Endothelial cell of umbilical vein (primary cell): ENCODE measurements around the gene HRH3. TPM values are rescaled to one million over a fixed set of nuclear protein-coding genes. Genes with fewer than 3 reads are reported as not detected.

ENCODE experiments used
- BruUV-seq: library from RNA; stranded (reverse); fragments of 400-500 nt; replicated peaks from 2 replicates; lab custom pipeline; 2021; lab: Mats Ljungman, UMichigan
- CTCF ChIA-PET: fragments of 300-600, 350-600 bp; sonication (Branson Sonifier 250); formaldehyde crosslinking; loops from one replicate; lab custom pipeline; 2021; ENCODE audit warnings: antibody characterized with exemption, inconsistent platforms; lab: Charles Lee
- POLR2A ChIA-PET: fragments of 300-600, 350-600 bp; sonication (Branson Sonifier 250); formaldehyde crosslinking; loops from one replicate; lab custom pipeline; 2021; ENCODE audit warnings: antibody characterized with exemption, inconsistent platforms; lab: Charles Lee
- DNase-seq: peaks from one replicate; pipeline ENCODE4 v3.0.0-alpha.2; 2011; ENCODE audit warnings: low read depth, low spot score
- FAIRE-seq: peaks from 2 replicates; lab custom pipeline; 2011; peaks lifted over from hg19 to GRCh38; lab: Jason Lieb, UNC
- H2AFZ ChIP-seq: 2 replicates; pipeline ENCODE4 v1.6.0; 2012; ENCODE audit warnings: low read depth, low read length, control low read depth, inconsistent platforms
- H3K27ac ChIP-seq: 2 replicates; pipeline ENCODE4 v1.5.1; 2011; ENCODE audit warnings: low read depth, mild to moderate bottlenecking, control low read depth, low read length, moderate library complexity; ENCODE audit not compliant: insufficient read depth
- H3K27me3 ChIP-seq, 2 experiments: 2 replicates each; pipeline versions ENCODE4 v1.6.0 to v1.6.1; 2011; ENCODE audit warnings: low read length in 2 of 2, mixed read lengths in 1 of 2; ENCODE audit not compliant: control insufficient read depth in 2 of 2, insufficient read depth in 2 of 2
- H3K36me3 ChIP-seq, 2 experiments: 2 replicates in 1 of 2; 3 replicates in 1 of 2; pipeline ENCODE4 v1.5.1; 2011; ENCODE audit warnings: low read length in 2 of 2, mild to moderate bottlenecking in 1 of 2, moderate library complexity in 1 of 2; ENCODE audit not compliant: control insufficient read depth in 2 of 2, insufficient read depth in 2 of 2; ENCODE audit errors: extremely low read depth in 1 of 2
- H3K4me1 ChIP-seq: 3 replicates; pipeline ENCODE4 v1.5.1; 2011; ENCODE audit warnings: mild to moderate bottlenecking, low read length; ENCODE audit not compliant: control insufficient read depth, insufficient read depth; ENCODE audit errors: extremely low read depth
- H3K4me2 ChIP-seq: 2 replicates; pipeline ENCODE4 v1.6.1; 2011; ENCODE audit warnings: low read length, control low read depth, mixed read lengths; ENCODE audit not compliant: insufficient read depth
- H3K4me3 ChIP-seq, 3 experiments: fragments of 200-600 bp in 1 of 3; sonication (generic), shearing (Covaris generic) in 1 of 3; replicated peaks in 1 of 3; 2 replicates each; pipeline ENCODE4 v1.5.1; 2011 to 2016; ENCODE audit warnings: control low read depth in 3 of 3, low read length in 3 of 3, mild to moderate bottlenecking in 2 of 3, inconsistent platforms in 1 of 3, low read depth in 1 of 3, moderate library complexity in 1 of 3; ENCODE audit not compliant: insufficient read depth in 1 of 3
- H3K79me2 ChIP-seq: 2 replicates; pipeline ENCODE4 v1.6.0; 2012; ENCODE audit warnings: low read length, inconsistent platforms; ENCODE audit not compliant: control insufficient read depth, insufficient read depth
- H3K9ac ChIP-seq: replicated peaks from 2 replicates; pipeline ENCODE3; 2011; ENCODE audit warnings: low read length, control low read depth; ENCODE audit not compliant: insufficient read depth; ENCODE audit errors: extremely low read depth
- H3K9me1 ChIP-seq: replicated peaks from 3 replicates; pipeline ENCODE4 v1.6.0; 2011; ENCODE audit warnings: mild to moderate bottlenecking, low read length; ENCODE audit not compliant: control insufficient read depth, insufficient read depth; ENCODE audit errors: extremely low read depth
- H3K9me3 ChIP-seq: replicated peaks from 2 replicates; pipeline ENCODE4 v1.5.1; 2012; ENCODE audit warnings: low read length, inconsistent platforms; ENCODE audit not compliant: control insufficient read depth, insufficient read depth
- H4K20me1 ChIP-seq: replicated peaks from 2 replicates; pipeline ENCODE3; 2011; ENCODE audit warnings: mild to moderate bottlenecking, low read length; ENCODE audit not compliant: control insufficient read depth, insufficient read depth; ENCODE audit errors: extremely low read depth
- CTCF ChIP-seq, 2 donors: IDR thresholded peaks; 1 replicate in 1 of 2; 2 replicates in 1 of 2; pipeline ENCODE4 v1.5.1; 2011; ENCODE audit warnings: low read length in 2 of 2, mild to moderate bottlenecking in 2 of 2, moderate library complexity in 2 of 2, control low read depth in 1 of 2, inconsistent platforms in 1 of 2, low read depth in 1 of 2; ENCODE audit not compliant: insufficient read depth in 1 of 2; ENCODE audit errors: extremely low read depth in 1 of 2
- FOS ChIP-seq: IDR thresholded peaks from 2 replicates; pipeline ENCODE4 v1.6.1; 2011; ENCODE audit warnings: mild to moderate bottlenecking, low read length, moderate library complexity, borderline replicate concordance; ENCODE audit not compliant: insufficient read depth
- JUN ChIP-seq: IDR thresholded peaks from 2 replicates; pipeline ENCODE4 v1.6.1; 2011; ENCODE audit warnings: borderline replicate concordance, low read depth; ENCODE audit not compliant: insufficient read length, insufficient read depth
- MAX ChIP-seq: IDR thresholded peaks from 2 replicates; pipeline ENCODE4 v1.6.1; 2011; ENCODE audit not compliant: insufficient read depth, insufficient read length
- dilution Hi-C: fragments of 300-500 bp; cut with MboI; formaldehyde crosslinking; loops from one replicate; pipeline ENCODE4 v1.15.0; 2019; ENCODE audit warnings: low sequenced_read_pairs; ENCODE audit not compliant: extremely low pct_ligation_motif_present
- intact Hi-C: fragments of 100-400 bp; cut with micrococcal nuclease; formaldehyde crosslinking; loops from one replicate; pipeline ENCODE4 v1.10.0; 2022
- polyA plus RNA-seq, 4 experiments: library from polyadenylated mRNA; depleted of rRNA in 3 of 4; stranded (reverse) in 3 of 4; unstranded in 1 of 4; fragments of >200 nt; gene quantifications; 2 replicates each; pipeline versions ENCODE4 v1.2.1 to v1.2.3, GENCODE V29; 2011 to 2012; ENCODE audit warnings: missing spikeins in 1 of 4
- total RNA-seq: library from RNA; stranded (reverse); gene quantifications from 2 replicates; pipeline ENCODE4 v1.2.3, GENCODE V29; 2021

Gene HRH3
- total and polyA plus RNA-seq, 2 donors (not counting 3 experiments of a cell fraction or from before 2014, with no cell fraction given), result not detected

GRCh38 chr20:62174021-62174804 is 45.9 kb downstream of the HRH3 start:
- Histone ChIP-seq H3K27me3 (no peaks in the 10 kb centered on the region), H3K79me2 (no peaks in the 10 kb centered on the region), H3K9me3 (no peaks in the 10 kb centered on the region), H3K4me3 (no peak overlapping the region), H3K4me1 (no peaks in the 10 kb centered on the region), H3K27ac (no peak overlapping the region), H3K9me1 (no peaks in the 10 kb centered on the region), H4K20me1 (no peaks in the 10 kb centered on the region), H3K36me3 (peaks cover 2 to 17% of the 10 kb centered on the region in 2 experiments), H3K9ac (no peak overlapping the region), H3K4me2 (no peak overlapping the region), H2AFZ (no peak overlapping the region)
- no TSS peak for BruUV-seq
- CTCF ChIA-PET, result no interaction called here
- POLR2A ChIA-PET, result no interaction called here
- DNase-seq (no peak), FAIRE-seq (no peak)
- intact Hi-C loops, result no loop called here
- dilution Hi-C loops, result no loop called here
- TF ChIP-seq MAX (no peak), JUN (no peak)

- ChIA-PET POLR2A (no interaction called here), CTCF (no interaction called here)
- Histone ChIP-seq H4K20me1 (no peaks in the 10 kb centered on the region), H3K27me3 (no peaks in the 10 kb centered on the region), H3K79me2 (no peaks in the 10 kb centered on the region), H3K4me2 (no peak overlapping the region), H2AFZ (no peak overlapping the region), H3K9me3 (no peaks in the 10 kb centered on the region), H3K4me3 (no peak overlapping the region), H3K9me1 (no peaks in the 10 kb centered on the region), H3K4me1 (no peaks in the 10 kb centered on the region), H3K36me3 (peaks cover 2 to 26% of the 10 kb centered on the region in 2 experiments), H3K27ac (no peak overlapping the region), H3K9ac (no peak overlapping the region)
- no TSS peak for BruUV-seq
- dilution Hi-C loops, result no loop called here
- FAIRE-seq (no peak), DNase-seq (no peak)
- TF ChIP-seq FOS (no peak), MAX (no peak), CTCF (IDR thresholded peaks at IDR 0.05; ENCODE audit: extremely low read depth in 1 of 2, insufficient read depth in 1 of 2, low read depth in 1 of 2, low read length in 2 of 2) (no peak)
- intact Hi-C loops, result no loop called here
These were observed 47.4 kb downstream of the HRH3 start for GRCh38 chr20:62172666-62173065.
